GM18870 (cell line): ENCODE results near the gene MAMLD1.

Source experiments
- ATAC-seq: cut with Tn5 transposase; IDR thresholded peaks from one replicate; pipeline ENCODE4 v1.9.1; 2021; ENCODE audit warnings: moderate library complexity; ENCODE audit not compliant: unreplicated experiment

MAMLD1 gene

GRCh38 chrX:150455215-150455608, 92.1 kb downstream of the MAMLD1 start:
- no peak for ATAC-seq

- ATAC-seq, result no peak
Observed at GRCh38 chrX:150456466-150456865, 93.3 kb downstream of the MAMLD1 start.

GRCh38 chrX:150456941-150457340, 93.8 kb downstream of the MAMLD1 start:
- no peak for ATAC-seq

GRCh38 chrX:150459196-150459595, 96.1 kb downstream of the MAMLD1 start:
- ATAC-seq, result no peak

GRCh38 chrX:150460063-150460462, 96.9 kb downstream of the MAMLD1 start:
- ATAC-seq, result no peak

- no peak for ATAC-seq
Observed at GRCh38 chrX:150460781-150461180, 97.7 kb downstream of the MAMLD1 start.

- no peak for ATAC-seq
Observed at GRCh38 chrX:150463566-150463965, 100.4 kb downstream of the MAMLD1 start.

GRCh38 chrX:150464001-150464400, 100.9 kb downstream of the MAMLD1 start:
- no peak for ATAC-seq

- ATAC-seq, result no peak
Observed at GRCh38 chrX:150465326-150465725, 102.2 kb downstream of the MAMLD1 start.

GRCh38 chrX:150465881-150466775, 103.0 kb downstream of the MAMLD1 start:
- ATAC-seq, result no peak

- no peak for ATAC-seq
Observed at GRCh38 chrX:150472306-150472705, 109.2 kb downstream of the MAMLD1 start.

- ATAC-seq, result no peak
Observed at GRCh38 chrX:150473371-150473770, 110.3 kb downstream of the MAMLD1 start.

GRCh38 chrX:150475461-150475860, 112.3 kb downstream of the MAMLD1 start:
- ATAC-seq, result no peak

- ATAC-seq, result no peak
Observed at GRCh38 chrX:150476164-150476699, 113.1 kb downstream of the MAMLD1 start.

GRCh38 chrX:150477371-150477770, 114.3 kb downstream of the MAMLD1 start:
- no peak for ATAC-seq

GRCh38 chrX:150478496-150479492, 115.7 kb downstream of the MAMLD1 start:
- ATAC-seq, result peak; percentile 55

- ATAC-seq, result peak; percentile 61
Observed at GRCh38 chrX:150482537-150483206, 119.6 kb downstream of the MAMLD1 start.

- ATAC-seq, result no peak
Observed at GRCh38 chrX:150483356-150483985, 120.4 kb downstream of the MAMLD1 start.

GRCh38 chrX:150486011-150486410, 122.9 kb downstream of the MAMLD1 start:
- no peak for ATAC-seq

GRCh38 chrX:150487369-150488094, 124.4 kb downstream of the MAMLD1 start:
- no peak for ATAC-seq
